GM18526 (cell line): ENCODE measurements around the gene CRACR2A.

Experiments used
- POLR2A ChIP-seq: IDR thresholded peaks from 3 replicates; pipeline ENCODE4 v1.6.1; 2011; ENCODE audit not compliant: insufficient read length; ENCODE audit errors: extremely low read depth

The CRACR2A gene

DNA sequence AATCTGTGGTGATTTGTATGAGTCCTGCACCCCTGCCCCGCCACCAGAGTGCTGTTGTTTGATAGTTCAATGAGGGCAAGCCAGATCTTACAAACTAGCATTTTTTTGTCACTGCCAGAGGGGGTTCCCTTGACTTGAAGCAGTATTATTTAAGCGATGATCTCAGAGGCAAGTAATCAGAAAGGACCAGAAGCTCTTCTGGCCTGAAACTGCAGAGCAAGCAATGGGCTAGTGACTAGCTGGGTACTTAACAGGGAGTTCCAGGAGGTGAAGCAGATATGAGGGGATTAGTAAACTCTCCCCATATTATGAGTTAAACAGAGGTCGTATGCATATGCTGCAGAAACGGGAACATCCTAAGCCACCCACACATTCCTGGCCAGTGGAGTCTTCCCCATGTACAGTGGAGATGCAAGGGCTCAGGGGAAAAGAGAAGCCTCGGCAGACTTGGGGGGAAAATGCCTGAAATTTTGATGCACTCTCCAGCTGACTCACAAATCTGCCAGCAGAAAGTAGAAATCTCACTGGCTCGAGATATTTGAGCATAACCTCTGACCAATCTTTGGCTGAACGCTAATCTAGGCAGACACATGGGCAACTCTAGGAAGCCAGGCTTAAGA is 8.3 kb upstream of the CRACR2A start:
- no peak for TF ChIP-seq POLR2A

DNA sequence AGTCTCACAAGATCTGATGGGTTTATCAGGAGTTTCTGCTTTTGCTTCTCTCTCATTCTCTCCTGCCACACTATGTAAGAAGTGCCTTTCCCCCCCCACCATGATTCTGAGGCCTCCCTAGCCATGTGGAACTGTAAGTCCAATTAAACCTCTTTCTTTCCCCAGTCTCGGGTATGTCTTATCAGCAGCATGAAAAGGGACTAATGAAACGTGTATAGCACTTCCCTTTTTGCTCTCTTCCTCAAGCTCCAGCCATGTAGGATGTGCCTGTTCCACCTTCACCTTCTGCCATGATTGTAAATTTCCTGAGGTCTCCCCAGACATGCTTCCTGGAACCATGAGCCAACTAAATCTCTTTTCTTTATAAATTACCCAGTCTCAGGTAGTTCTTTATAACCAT is 7.0 kb upstream of the CRACR2A start:
- TF ChIP-seq POLR2A: no peak

DNA sequence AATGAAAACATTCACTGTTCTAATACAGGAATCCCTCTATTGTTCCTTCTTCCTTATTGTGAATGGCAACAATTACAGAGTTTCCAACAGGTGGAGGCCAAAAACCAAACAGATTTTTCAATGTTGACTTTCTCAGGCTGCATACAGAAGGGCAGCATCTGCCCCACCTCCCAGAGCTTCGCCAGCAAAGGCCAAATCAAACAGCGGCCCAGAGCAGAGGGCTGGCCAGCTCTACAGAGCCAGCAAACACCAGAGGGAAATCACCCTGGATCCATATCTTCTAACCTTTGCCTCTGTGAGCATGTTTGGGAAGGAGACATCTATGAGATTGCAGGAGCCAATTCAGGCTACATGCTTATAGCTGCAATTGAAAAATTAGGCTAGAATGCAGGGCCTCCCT is 4.4 kb upstream of the CRACR2A start:
- TF ChIP-seq POLR2A: no peak

DNA sequence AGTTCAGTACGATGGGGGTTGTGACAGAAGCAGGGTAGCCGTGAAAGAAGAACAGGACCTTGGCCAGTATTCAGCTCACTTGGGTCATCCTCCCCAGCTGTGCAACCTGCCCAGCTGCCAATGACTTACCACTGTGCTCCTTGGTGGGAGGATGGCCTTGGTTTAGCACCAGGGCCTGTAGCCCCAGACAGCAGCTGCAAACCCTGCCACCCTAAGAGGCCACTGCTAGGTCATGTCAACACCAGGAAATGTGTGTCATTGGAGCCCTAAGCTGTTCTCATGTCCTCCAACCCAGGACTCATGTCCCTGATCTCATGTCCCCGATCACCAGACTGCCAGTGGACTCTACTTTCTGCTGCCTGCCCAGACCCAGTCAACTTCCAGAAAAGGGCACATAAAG is 3.0 kb upstream of the CRACR2A start:
- TF ChIP-seq POLR2A: no peak

DNA sequence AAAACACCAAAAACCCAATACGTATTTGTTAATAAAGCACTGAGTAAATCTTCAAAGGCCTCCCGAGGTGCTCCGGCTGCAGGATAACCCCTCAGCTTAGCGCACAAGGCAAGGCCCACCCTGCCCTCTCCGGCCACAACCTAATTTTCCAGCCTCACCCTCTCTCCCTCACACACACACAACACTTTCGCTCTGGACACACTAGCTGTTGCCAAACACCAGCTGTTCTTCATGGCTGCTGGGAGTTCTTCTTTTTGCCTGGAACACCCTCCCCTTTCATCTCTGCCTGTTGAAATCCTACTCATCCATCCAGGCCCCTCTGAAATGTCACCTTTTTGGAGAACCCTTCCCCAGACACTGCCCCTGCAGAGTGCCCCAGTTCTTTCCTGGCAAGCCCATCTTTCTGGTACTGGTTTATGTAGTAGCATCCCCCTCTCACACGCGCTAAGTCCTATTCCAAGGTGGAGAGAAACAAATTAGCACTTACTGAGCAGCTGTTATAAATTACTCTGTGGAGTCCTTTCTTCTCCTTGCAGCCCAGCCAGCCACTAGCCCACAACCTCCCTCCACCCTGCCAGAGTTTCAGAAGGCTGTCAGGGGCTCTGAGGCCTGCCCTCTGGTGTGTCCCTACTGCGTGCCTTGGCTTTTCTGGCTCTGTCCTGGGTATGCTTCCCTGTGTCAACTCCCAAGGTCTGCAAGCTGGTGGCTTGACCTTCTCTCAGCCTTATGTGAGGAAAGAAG is 805 bp upstream of the CRACR2A start:
- no peak for TF ChIP-seq POLR2A

DNA sequence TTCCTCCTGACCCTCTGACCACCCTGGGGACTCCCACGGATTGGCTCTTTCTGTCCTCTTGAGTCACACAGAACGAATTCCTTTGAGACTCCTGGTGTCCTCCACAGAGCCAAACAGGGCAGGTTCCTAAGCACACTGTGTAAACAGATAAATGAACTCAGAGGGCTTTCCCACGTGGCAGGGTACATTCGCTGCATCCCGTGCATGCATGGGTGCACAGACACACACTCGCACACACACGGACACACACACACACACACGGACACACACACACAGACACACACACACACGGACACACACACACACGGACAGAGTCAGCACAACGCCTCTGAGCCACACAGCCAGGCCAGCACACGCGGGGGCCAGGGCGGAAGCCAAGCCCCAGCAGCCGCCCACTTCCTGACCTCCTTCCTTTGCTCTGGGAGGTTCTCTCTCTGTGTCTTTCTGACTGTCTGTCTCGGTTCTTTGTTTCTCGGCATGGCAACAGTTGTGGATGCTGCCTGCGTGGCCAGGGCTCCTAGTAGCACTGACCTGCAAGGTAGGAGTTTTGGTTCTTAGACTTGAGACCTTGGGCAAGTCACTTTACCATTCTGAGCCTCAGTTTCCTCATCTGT is 706 bp downstream of the CRACR2A start:
- TF ChIP-seq POLR2A: peak; percentile 47

DNA sequence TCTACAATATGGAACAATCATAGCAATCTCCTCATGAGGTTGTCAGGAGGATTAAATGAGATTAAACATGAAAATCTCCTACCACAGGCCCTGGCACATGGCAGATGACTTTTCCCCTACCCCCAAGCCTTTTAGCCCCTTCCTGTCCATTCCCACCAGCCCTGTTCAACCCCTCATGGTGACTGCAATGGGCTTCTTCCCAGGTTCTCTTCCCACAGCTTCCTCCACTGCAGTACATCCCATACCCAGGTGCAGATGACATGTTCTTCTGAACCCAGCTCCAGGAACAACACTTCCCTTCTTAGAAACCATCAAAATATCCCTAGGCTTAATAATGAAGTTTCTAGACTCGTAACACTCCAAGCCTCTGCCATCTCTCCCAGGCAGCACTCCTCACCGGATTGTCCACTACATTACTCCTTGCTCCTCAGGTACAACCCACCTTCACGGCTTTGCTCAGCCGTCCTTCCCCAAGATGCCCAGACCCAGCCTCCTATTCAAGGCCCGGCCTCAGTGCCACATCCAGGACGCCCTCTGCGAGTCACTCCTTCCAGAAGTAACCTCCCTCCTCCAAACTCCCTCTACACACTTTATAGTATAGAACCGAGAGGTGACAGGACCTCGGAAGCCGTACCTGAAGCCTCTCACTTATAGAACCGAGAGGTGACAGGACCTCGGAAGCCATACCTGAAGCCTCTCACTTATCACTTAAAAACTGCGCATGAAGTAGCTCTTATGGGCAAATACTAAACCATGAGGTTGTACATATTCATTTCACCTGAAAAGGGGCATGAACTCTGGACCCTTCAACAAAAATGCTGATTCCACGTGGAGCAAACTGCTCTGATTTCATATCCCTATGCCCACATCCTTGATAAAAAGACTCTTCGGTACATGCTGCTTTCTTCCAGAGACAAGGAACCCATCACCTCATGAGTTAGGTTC is 1.5 kb downstream of the CRACR2A start:
- no peak for TF ChIP-seq POLR2A

DNA sequence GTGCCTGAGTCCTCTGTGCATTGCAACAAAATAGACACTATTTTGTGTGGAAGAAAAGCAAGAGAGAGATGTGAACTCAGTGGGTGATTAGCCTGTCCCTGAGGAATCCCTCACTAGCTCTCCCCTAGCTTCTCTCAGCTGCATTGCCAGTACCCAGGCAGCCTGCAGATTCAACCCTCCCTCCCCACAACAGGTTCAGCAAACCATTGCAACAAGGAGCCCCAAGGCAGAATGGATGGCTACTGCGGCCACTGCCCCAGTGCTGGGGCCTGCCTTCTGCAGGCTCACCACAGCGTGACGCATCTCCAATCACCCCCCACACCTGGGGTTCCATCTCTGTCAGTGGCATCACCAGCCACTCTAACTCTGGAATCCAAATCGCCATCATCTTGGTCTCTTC is 2.3 kb downstream of the CRACR2A start:
- TF ChIP-seq POLR2A: no peak

DNA sequence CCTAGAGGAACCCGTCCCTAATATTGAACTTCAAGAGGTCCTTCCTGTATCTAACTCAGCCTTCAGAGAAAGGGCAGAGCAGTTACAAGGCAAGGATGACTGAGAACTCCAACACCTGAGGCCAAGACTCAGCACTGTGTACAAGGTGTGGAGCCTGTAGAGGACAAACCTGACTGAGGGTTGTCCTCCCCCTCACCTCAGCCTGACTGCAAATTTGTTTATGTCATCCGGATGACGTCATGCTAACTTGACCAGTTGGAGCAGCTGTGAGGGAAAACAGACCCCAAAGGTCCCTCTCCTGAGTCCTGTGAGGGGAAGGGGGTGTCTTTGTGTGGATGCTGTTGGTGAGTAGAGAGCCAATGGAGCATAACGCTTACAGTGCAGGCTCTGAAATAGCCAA is 4.3 kb downstream of the CRACR2A start:
- no peak for TF ChIP-seq POLR2A

DNA sequence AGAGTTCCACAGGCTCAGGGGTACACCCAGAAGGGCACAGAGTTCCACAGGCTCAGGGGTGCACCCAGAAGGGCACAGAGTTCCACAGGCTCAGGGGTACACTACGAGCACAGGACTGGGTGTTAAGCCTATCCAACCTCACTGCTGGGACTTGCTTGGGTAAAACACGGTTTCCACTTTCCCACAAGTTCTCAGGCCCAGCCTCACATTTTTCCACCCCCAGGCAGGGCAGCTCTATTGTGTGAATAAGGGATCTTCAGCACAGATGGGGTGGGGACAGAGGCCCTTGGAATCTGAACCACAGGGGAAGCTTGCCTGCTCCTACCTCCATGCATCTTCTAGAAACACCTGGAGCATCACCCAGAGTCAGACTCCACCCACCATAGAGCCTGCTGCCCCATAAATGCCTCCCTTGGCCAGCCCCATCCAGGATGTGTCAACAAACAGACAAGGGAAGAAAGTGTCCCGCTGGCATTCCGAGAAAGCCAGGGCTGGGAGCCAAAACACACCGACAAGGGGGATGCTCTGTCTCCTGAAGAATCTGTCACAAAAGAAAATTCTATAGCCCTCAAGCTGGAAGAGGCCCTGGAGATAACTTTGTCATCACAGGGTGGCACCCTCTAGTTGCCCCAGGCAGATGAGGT is 4.8 kb downstream of the CRACR2A start:
- no peak for TF ChIP-seq POLR2A

DNA sequence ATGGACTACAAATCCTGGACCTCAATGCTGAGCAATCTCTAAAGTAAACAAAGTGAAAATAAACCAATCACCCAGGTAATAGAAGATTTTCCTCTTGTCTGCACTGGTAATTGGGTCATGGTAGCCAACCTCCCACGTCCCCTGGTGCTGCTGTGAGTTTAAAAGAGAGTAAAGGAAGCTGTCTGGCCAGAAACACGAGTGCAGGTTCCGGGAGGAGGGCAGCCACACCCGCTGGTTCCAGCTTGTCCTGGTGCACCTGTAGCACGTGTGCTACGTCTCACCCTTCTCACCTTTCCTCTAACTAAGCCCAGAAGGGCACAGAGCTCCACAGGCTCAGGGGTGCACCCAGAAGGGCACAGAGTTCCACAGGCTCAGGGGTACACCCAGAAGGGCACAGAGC is 5.4 kb downstream of the CRACR2A start:
- TF ChIP-seq POLR2A: no peak

DNA sequence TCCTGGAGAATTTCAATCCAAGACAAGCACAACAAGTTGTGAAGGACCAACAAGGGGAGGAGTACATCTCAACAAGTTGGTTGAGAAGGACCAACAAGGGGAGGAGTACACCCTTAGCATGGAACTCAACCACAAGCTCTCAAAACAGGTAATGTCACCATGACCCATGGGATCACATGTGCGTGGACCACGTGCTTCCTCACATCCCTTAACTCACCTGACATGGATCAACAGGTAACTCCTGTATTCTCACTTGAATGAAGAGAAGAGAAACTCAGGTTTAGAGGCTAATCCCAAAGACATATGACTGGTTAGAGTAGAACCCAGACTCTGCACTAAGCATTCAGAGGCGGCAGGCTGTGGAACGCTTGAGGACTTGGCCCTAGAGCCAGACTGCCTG is 6.2 kb downstream of the CRACR2A start:
- no peak for TF ChIP-seq POLR2A

DNA sequence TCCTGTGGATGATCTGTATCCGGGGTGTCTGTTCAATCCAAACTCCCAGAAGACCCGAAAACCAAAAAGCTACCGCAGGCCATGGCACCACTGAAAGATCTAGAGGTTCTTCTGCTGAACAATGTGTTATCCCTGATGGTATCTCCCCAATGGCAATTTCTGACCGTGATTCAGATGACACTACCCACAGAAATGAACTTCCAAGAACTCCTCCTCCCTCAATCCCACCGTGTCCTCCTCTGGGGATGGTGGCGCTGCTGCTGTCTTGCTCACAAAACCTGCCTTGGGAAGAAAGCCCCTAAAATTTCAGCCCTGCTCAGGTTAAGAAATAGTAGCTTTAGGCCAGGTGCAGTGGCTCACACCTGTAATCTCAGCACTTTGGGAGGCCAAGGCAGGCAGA is 7.8 kb downstream of the CRACR2A start:
- no peak for TF ChIP-seq POLR2A

DNA sequence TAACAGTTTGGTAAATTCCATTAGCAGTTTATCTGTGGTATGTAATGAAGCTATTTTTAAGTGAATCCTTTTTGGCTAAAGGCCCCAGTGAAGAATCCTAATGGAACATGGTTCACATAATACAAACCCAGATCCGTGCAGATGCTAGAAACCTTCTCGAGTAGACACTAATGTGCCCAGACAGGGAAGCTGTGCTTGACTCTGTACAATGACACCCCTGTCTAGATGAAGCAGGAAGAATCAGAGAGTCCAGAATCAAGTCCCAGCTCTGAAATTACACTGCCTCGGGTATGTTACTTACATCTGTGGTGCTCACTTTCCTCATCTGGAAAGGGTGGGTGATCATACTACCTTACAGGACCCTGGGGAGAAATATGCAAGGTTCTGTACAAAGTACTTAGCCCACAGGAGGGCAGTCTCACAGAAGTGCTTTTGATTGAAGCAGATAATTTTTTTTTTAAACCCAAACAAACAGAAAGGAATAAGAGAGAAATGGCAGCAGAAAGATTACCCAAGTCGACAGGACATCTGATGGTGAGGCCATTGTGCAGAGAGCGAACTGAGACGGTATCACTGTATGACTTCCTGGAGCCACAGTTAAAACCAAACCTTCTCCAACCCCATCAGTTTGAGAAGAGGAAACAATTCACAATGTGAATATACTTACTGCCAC is 8.5 kb downstream of the CRACR2A start:
- no peak for TF ChIP-seq POLR2A
